ENCODE results near the gene CLPSL2.

GRCh38 chr6:35742842-35743241 is 33.6 kb upstream of the CLPSL2 start:
- no peak for TF ChIP-seq EZH2 (IDR thresholded peaks at IDR 0.05; ENCODE audit: borderline replicate concordance, low read length)
- no peak for TF ChIP-seq CTCF (conservative IDR thresholded peaks at IDR 0.05 in 1 of 2, IDR thresholded peaks at IDR 0.05 in 1 of 2; ENCODE audit: extremely low read depth in 1 of 2, insufficient read depth in 1 of 2, low read depth in 1 of 2, low read length in 2 of 2)

Measured in mammary epithelial cell (primary cell).